K562 (cell line): Measurements from ENCODE around the gene PRPSAP2. TPM values are rescaled to one million over a fixed set of nuclear protein-coding genes. Genes with fewer than 3 reads are reported as not detected.

Experiments used
- POLR2AphosphoS2 ChIP-seq: IDR thresholded peaks from 2 replicates; pipeline ENCODE4 v1.6.1; 2012; ENCODE audit warnings: low read length, improper control_type of control experiment
- TEAD1 ChIP-seq, 2 experiments: fragments of 450-650 bp in 1 of 2; sonication (generic) in 1 of 2; formaldehyde crosslinking; IDR thresholded peaks; 2 replicates each; pipeline versions ENCODE4 v1.4.0 to v1.8.0; 2020 to 2022; ENCODE audit warnings: mild to moderate bottlenecking in 2 of 2, missing genetic modification reagents in 1 of 2
- ZBTB49 ChIP-seq: sonication (generic); formaldehyde crosslinking; IDR thresholded peaks from 2 replicates; pipeline ENCODE4 v1.8.0; 2022; ENCODE audit warnings: missing genetic modification reagents, mild to moderate bottlenecking, borderline replicate concordance
- ZNF124 ChIP-seq: sonication (generic); formaldehyde crosslinking; IDR thresholded peaks from 2 replicates; pipeline ENCODE4 v1.8.1; 2022; ENCODE audit warnings: missing genetic modification reagents
- ZNF444 ChIP-seq: fragments of 250-450 bp; sonication (Bioruptor Pico); IDR thresholded peaks from 2 replicates; pipeline ENCODE4 v1.4.0; 2020; ENCODE audit warnings: mild to moderate bottlenecking, moderate library complexity
- polyA plus RNA-seq, 8 experiments: library from polyadenylated mRNA; depleted of rRNA in 4 of 8; stranded (reverse) in 5 of 8; unstranded in 3 of 8; fragments of >200 nt; fragmentation: Nextera tagmentation in 2 of 8; fragmentation: Illumina TruSeq in 1 of 8; extraction: Ambion mirVana in 2 of 8; extraction: Trizol in 1 of 8; gene quantifications; 2 replicates each; pipeline versions ENCODE4 v1.2.1 to v1.2.3, GENCODE V29; 2011 to 2014; ENCODE audit warnings: inconsistent platforms in 1 of 8, missing spikeins in 1 of 8
- total RNA-seq, 7 experiments: library from RNA; depleted of rRNA in 6 of 7; stranded (reverse); fragments of >200 nt in 6 of 7; fragmentation: Illumina TruSeq in 2 of 7; extraction: Trizol in 2 of 7; gene quantifications; 2 replicates each; pipeline versions ENCODE4 v1.2.1 to v1.2.3, GENCODE V29; 2011 to 2021; ENCODE audit warnings: low replicate concordance in 1 of 7
- TF ChIP-seq, protein P1 (sequence below): sonication (generic); formaldehyde crosslinking; IDR thresholded peaks from 2 replicates; pipeline ENCODE4 v1.8.1; 2023; ENCODE audit warnings: mild to moderate bottlenecking, missing genetic modification reagents

PRPSAP2 gene
- total and polyA plus RNA-seq, 9 of the 15 experiments (the other 6 are each of a cell fraction or from before 2014, with no cell fraction given): 15.5 to 56.7 (median 35.7) TPM

DNA sequence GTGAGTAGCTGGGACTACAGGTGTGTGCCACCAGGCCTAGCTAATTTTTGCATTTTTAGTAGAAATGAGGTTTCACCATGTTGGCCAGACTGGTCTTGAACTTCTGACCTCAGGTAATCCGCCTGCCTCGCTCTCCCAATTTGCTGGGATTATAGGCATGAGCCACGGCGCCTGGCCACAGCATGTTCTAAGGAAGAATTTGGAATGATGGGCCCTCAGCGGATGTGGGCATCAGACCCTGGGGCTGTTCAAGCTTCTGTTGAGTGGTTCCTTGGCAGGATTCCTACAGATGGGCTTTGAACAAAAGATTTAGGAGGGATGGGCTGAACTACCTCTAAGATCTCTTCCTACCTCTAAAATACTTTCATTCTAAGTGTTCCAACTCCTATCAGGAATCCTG lies 4.1 kb downstream of the PRPSAP2 start (continued):
- TF ChIP-seq POLR2AphosphoS2 (no peak), ZNF444 (CRISPR knock-in tag) (no peak), TEAD1 (CRISPR knock-in tag; IDR thresholded peaks at IDR 0.05) (no peak), ZNF124 (CRISPR knock-in tag) (no peak), ZBTB49 (CRISPR knock-in tag) (no peak)
- TF ChIP-seq, protein P1, sequence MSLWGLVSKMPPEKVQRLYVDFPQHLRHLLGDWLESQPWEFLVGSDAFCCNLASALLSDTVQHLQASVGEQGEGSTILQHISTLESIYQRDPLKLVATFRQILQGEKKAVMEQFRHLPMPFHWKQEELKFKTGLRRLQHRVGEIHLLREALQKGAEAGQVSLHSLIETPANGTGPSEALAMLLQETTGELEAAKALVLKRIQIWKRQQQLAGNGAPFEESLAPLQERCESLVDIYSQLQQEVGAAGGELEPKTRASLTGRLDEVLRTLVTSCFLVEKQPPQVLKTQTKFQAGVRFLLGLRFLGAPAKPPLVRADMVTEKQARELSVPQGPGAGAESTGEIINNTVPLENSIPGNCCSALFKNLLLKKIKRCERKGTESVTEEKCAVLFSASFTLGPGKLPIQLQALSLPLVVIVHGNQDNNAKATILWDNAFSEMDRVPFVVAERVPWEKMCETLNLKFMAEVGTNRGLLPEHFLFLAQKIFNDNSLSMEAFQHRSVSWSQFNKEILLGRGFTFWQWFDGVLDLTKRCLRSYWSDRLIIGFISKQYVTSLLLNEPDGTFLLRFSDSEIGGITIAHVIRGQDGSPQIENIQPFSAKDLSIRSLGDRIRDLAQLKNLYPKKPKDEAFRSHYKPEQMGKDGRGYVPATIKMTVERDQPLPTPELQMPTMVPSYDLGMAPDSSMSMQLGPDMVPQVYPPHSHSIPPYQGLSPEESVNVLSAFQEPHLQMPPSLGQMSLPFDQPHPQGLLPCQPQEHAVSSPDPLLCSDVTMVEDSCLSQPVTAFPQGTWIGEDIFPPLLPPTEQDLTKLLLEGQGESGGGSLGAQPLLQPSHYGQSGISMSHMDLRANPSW (CRISPR knock-in tag): no peak
